ENCODE data around the gene SNTB2. TPM values are rescaled to one million over a fixed set of nuclear protein-coding genes. Genes with fewer than 3 reads are reported as not detected.

Gene SNTB2
- total and polyA plus RNA-seq, 2 donors (not counting 1 experiment from before 2014, with no cell fraction given) = 51.8 to 63.3 TPM

DNA sequence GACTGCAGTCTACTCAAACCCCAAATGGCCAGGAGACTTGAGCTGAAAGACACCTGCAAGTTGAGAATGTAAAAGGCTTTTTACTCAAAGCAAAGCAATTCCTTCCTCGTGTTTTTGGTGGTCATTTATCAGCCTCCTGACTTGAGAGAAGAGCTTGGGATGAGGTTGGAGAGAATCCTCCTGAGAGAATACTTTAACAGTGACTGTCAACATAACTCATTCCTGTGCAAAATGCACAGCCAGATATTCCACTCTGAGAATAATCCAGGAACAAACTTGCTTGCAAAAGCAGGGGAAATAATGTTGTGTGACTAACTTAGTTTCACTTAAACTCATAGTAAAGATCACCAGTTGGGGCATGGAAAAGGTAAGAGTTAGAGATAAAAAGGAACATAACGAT, 53.4 kb downstream of the SNTB2 start:
- H3K4me1 ChIP-seq (ENCODE audit: control insufficient read depth, extremely low read depth, insufficient read depth, low read length) = peaks cover 3% of the 10 kb centered on the region
- no peak overlapping the region for H3K9ac ChIP-seq (ENCODE audit: insufficient read depth, low read length)
- no peak overlapping the region for H3K27ac ChIP-seq (ENCODE audit: insufficient read depth, low read length)
- peaks cover 55% of the 10 kb centered on the region for H3K79me2 ChIP-seq (ENCODE audit: control insufficient read depth, insufficient read depth, low read length)
- H3K4me3 ChIP-seq (replicated peaks in 1 of 4; ENCODE audit: control extremely low read depth in 1 of 4, insufficient read depth in 1 of 4, low read depth in 3 of 4, low read length in 4 of 4) = no peak overlapping the region
- no peak overlapping the region for H2AFZ ChIP-seq (ENCODE audit: low read length)
- no peaks in the 10 kb centered on the region for H3K9me3 ChIP-seq (ENCODE audit: control insufficient read depth, insufficient read depth, low read depth, low read length)
- no peaks in the 10 kb centered on the region for H4K20me1 ChIP-seq (ENCODE audit: control insufficient read depth, extremely low read depth, insufficient read depth, low read length)
- no peaks in the 10 kb centered on the region for H3K36me3 ChIP-seq (ENCODE audit: control insufficient read depth, insufficient read depth, low read length)
- H3K27me3 ChIP-seq (ENCODE audit: control insufficient read depth, insufficient read depth, low read length) = no peaks in the 10 kb centered on the region
- no peak overlapping the region for H3K4me2 ChIP-seq (ENCODE audit: extremely low read depth, insufficient read depth, low read length)
- peak in 1 of 2 donors; percentile 73 for DNase-seq (ENCODE audit: low read depth in 2 of 2)
- TF ChIP-seq, protein P1, sequence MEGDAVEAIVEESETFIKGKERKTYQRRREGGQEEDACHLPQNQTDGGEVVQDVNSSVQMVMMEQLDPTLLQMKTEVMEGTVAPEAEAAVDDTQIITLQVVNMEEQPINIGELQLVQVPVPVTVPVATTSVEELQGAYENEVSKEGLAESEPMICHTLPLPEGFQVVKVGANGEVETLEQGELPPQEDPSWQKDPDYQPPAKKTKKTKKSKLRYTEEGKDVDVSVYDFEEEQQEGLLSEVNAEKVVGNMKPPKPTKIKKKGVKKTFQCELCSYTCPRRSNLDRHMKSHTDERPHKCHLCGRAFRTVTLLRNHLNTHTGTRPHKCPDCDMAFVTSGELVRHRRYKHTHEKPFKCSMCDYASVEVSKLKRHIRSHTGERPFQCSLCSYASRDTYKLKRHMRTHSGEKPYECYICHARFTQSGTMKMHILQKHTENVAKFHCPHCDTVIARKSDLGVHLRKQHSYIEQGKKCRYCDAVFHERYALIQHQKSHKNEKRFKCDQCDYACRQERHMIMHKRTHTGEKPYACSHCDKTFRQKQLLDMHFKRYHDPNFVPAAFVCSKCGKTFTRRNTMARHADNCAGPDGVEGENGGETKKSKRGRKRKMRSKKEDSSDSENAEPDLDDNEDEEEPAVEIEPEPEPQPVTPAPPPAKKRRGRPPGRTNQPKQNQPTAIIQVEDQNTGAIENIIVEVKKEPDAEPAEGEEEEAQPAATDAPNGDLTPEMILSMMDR (conservative IDR thresholded peaks at IDR 0.05 in 1 of 2, IDR thresholded peaks at IDR 0.05 in 1 of 2; ENCODE audit: low read depth in 1 of 2, low read length in 2 of 2) = no peak
- TF ChIP-seq EZH2 (IDR thresholded peaks at IDR 0.05; ENCODE audit: low read length, missing control alignments) = no peak

DNA sequence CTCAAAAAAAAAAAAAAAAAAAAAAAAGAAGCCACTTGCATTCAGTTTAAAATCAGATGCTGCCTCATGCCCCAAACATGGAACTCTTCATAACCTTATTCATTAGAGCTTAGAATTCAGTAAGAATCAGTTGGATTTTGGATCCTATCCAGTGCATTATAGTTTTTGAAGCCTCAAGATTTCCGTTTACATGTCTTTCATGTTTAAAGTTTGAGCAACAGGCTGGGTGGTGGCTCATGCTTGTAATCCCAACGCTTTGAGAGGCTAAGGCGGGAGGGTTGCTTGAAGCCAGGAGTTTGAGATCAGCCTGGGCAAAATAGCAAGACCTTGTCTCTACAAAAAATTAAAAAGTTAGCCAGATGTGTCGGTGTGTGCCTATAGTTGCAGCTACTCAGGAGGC, 55.0 kb downstream of the SNTB2 start:
- Histone ChIP-seq H3K27ac (ENCODE audit: insufficient read depth, low read length) (no peak overlapping the region), H3K4me2 (ENCODE audit: extremely low read depth, insufficient read depth, low read length) (no peak overlapping the region), H3K9ac (ENCODE audit: insufficient read depth, low read length) (no peak overlapping the region), H3K9me3 (ENCODE audit: control insufficient read depth, insufficient read depth, low read depth, low read length) (no peaks in the 10 kb centered on the region), H4K20me1 (ENCODE audit: control insufficient read depth, extremely low read depth, insufficient read depth, low read length) (no peaks in the 10 kb centered on the region), H2AFZ (ENCODE audit: low read length) (no peak overlapping the region), H3K4me1 (ENCODE audit: control insufficient read depth, extremely low read depth, insufficient read depth, low read length) (peaks cover 3% of the 10 kb centered on the region), H3K27me3 (ENCODE audit: control insufficient read depth, insufficient read depth, low read length) (no peaks in the 10 kb centered on the region), H3K79me2 (ENCODE audit: control insufficient read depth, insufficient read depth, low read length) (peaks cover 49% of the 10 kb centered on the region), H3K4me3 (replicated peaks in 1 of 4; ENCODE audit: control extremely low read depth in 1 of 4, insufficient read depth in 1 of 4, low read depth in 3 of 4, low read length in 4 of 4) (no peak overlapping the region), H3K36me3 (ENCODE audit: control insufficient read depth, insufficient read depth, low read length) (peaks cover 2% of the 10 kb centered on the region)
- TF ChIP-seq EZH2 (IDR thresholded peaks at IDR 0.05; ENCODE audit: low read length, missing control alignments) = no peak
- TF ChIP-seq, protein P1 (conservative IDR thresholded peaks at IDR 0.05 in 1 of 2, IDR thresholded peaks at IDR 0.05 in 1 of 2; ENCODE audit: low read depth in 1 of 2, low read length in 2 of 2) = no peak
- DNase-seq (ENCODE audit: low read depth in 2 of 2) = peak; percentile 36 to 51

DNA sequence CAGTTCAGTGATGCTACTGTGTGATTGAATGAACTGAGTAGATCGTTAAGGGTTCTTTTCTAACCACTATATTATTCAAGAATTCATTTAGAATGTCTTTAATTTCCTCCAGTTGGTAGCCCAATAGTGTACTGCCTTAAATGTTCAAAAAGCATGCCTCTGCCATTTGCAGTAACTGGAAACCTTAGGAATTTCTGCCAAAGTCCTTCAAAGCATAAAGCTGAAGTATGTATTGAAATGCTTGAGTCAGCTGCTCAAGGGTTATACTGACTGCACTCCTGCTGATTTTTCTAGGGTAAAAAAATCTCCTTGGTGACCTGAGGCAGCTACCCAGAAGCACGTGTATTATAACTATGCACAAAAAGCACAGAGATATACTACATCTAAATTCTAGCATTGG, 56.5 kb downstream of the SNTB2 start:
- H3K4me1 ChIP-seq (ENCODE audit: control insufficient read depth, extremely low read depth, insufficient read depth, low read length) = peaks cover 3% of the 10 kb centered on the region
- H3K9me3 ChIP-seq (ENCODE audit: control insufficient read depth, insufficient read depth, low read depth, low read length) = no peaks in the 10 kb centered on the region
- no peaks in the 10 kb centered on the region for H3K27me3 ChIP-seq (ENCODE audit: control insufficient read depth, insufficient read depth, low read length)
- H3K4me3 ChIP-seq (replicated peaks in 1 of 4; ENCODE audit: control extremely low read depth in 1 of 4, insufficient read depth in 1 of 4, low read depth in 3 of 4, low read length in 4 of 4) = no peak overlapping the region
- peak; percentile 75 to 85 for DNase-seq (ENCODE audit: low read depth in 2 of 2)
- H3K27ac ChIP-seq (ENCODE audit: insufficient read depth, low read length) = no peak overlapping the region
- no peak overlapping the region for H3K4me2 ChIP-seq (ENCODE audit: extremely low read depth, insufficient read depth, low read length)
- H4K20me1 ChIP-seq (ENCODE audit: control insufficient read depth, extremely low read depth, insufficient read depth, low read length) = no peaks in the 10 kb centered on the region
- H3K79me2 ChIP-seq (ENCODE audit: control insufficient read depth, insufficient read depth, low read length) = peaks cover 40% of the 10 kb centered on the region
- peaks cover 2% of the 10 kb centered on the region for H3K36me3 ChIP-seq (ENCODE audit: control insufficient read depth, insufficient read depth, low read length)
- H2AFZ ChIP-seq (ENCODE audit: low read length) = no peak overlapping the region
- TF ChIP-seq, protein P1 (conservative IDR thresholded peaks at IDR 0.05 in 1 of 2, IDR thresholded peaks at IDR 0.05 in 1 of 2; ENCODE audit: low read depth in 1 of 2, low read length in 2 of 2) = no peak
- no peak for TF ChIP-seq EZH2 (IDR thresholded peaks at IDR 0.05; ENCODE audit: low read length, missing control alignments)
- no peak overlapping the region for H3K9ac ChIP-seq (ENCODE audit: insufficient read depth, low read length)
